ENCODE measurements around the gene GALNT6.

GRCh38 chr12:51406859-51407258, 15.7 kb upstream of the GALNT6 start:
- TF ChIP-seq CTCF (IDR thresholded peaks at IDR 0.05) (no peak), POLR2A (IDR thresholded peaks at IDR 0.05) (no peak)

All from lower leg skin (tissue), 3 donors.